OCI-LY1 (cell line): ENCODE results near the gene SLC24A3.

Source experiments
- H2AFZ ChIP-seq: fragments of 200-600 bp; sonication (generic), shearing (Covaris generic); 2 replicates; pipeline ENCODE4 v1.6.0; 2014; ENCODE audit warnings: antibody characterized with exemption, mild to moderate bottlenecking, low read length
- H3F3A ChIP-seq: fragments of 200-600 bp; sonication (generic), shearing (Covaris generic); 2 replicates; pipeline ENCODE4 v1.6.0; 2014; ENCODE audit warnings: mild to moderate bottlenecking, antibody characterized with exemption, low read length, moderate library complexity; ENCODE audit not compliant: insufficient read depth
- H3K27ac ChIP-seq: fragments of 200-600 bp; sonication (generic); 2 replicates; pipeline ENCODE4 v1.5.1; 2014; ENCODE audit warnings: low read length, mixed run types, mild to moderate bottlenecking, low read depth; ENCODE audit not compliant: poor library complexity, severe bottlenecking
- H3K27me3 ChIP-seq: fragments of 200-600 bp; sonication (generic); 2 replicates; pipeline ENCODE4 v1.6.0; 2014; ENCODE audit warnings: antibody characterized with exemption, mild to moderate bottlenecking, low read length, moderate library complexity; ENCODE audit not compliant: insufficient read depth
- H3K36me3 ChIP-seq: fragments of 200-600 bp; sonication (generic); 2 replicates; pipeline ENCODE4 v1.6.1; 2014; ENCODE audit warnings: mild to moderate bottlenecking, antibody characterized with exemption, low read length, moderate library complexity, mixed read lengths; ENCODE audit not compliant: insufficient read depth
- H3K4me1 ChIP-seq: fragments of 200-600 bp; sonication (generic); 2 replicates; pipeline ENCODE4 v1.5.1; 2014; ENCODE audit warnings: mild to moderate bottlenecking, low read length, moderate library complexity; ENCODE audit not compliant: insufficient read depth, severe bottlenecking
- H3K4me2 ChIP-seq: fragments of 200-600 bp; sonication (generic), shearing (Covaris generic); 2 replicates; pipeline ENCODE4 v1.6.1; 2014; ENCODE audit warnings: low read length
- H3K4me3 ChIP-seq: fragments of 200-600 bp; sonication (generic); 2 replicates; pipeline ENCODE4 v1.5.1; 2014; ENCODE audit warnings: low read length, low read depth, mild to moderate bottlenecking, mixed read lengths; ENCODE audit not compliant: poor library complexity, severe bottlenecking
- H3K79me2 ChIP-seq: fragments of 200-600 bp; shearing (Covaris generic); 2 replicates; pipeline ENCODE4 v1.6.1; 2016; ENCODE audit warnings: mixed run types, low read length, mixed read lengths; ENCODE audit not compliant: insufficient read depth
- H3K9ac ChIP-seq: fragments of 200-600 bp; sonication (generic), shearing (Covaris generic); 2 replicates; pipeline ENCODE4 v1.6.1; 2014; ENCODE audit warnings: mild to moderate bottlenecking, low read length, mixed read lengths
- H3K9me2 ChIP-seq: fragments of 200-600 bp; sonication (generic), shearing (Covaris generic); 2 replicates; pipeline ENCODE4 v1.6.1; 2014; ENCODE audit warnings: low read depth, mild to moderate bottlenecking, low read length, mixed read lengths
- H3K9me3 ChIP-seq: fragments of 200-600 bp; shearing (Covaris generic); 2 replicates; pipeline ENCODE4 v1.6.1; 2014; ENCODE audit warnings: low read length, mixed read lengths
- H4K20me1 ChIP-seq: fragments of 200-600 bp; sonication (generic), shearing (Covaris generic); 2 replicates; pipeline ENCODE4 v1.6.0; 2016; ENCODE audit warnings: mild to moderate bottlenecking, low read length; ENCODE audit not compliant: insufficient read depth
- EZH2 ChIP-seq: fragments of 200-600 bp; sonication (generic), shearing (Covaris generic); IDR thresholded peaks from 2 replicates; pipeline ENCODE4 v1.8.0; 2017; ENCODE audit warnings: borderline replicate concordance, mixed run types, mild to moderate bottlenecking, antibody characterized with exemption, low read length, moderate library complexity, mixed read lengths
- TF ChIP-seq, protein P1 (sequence below): fragments of 200-600 bp; sonication (generic), shearing (Covaris generic); IDR thresholded peaks from 2 replicates; pipeline ENCODE4 v1.5.1; 2017; ENCODE audit warnings: mild to moderate bottlenecking, antibody characterized with exemption, low read length, moderate library complexity, mixed read lengths

The SLC24A3 gene

DNA sequence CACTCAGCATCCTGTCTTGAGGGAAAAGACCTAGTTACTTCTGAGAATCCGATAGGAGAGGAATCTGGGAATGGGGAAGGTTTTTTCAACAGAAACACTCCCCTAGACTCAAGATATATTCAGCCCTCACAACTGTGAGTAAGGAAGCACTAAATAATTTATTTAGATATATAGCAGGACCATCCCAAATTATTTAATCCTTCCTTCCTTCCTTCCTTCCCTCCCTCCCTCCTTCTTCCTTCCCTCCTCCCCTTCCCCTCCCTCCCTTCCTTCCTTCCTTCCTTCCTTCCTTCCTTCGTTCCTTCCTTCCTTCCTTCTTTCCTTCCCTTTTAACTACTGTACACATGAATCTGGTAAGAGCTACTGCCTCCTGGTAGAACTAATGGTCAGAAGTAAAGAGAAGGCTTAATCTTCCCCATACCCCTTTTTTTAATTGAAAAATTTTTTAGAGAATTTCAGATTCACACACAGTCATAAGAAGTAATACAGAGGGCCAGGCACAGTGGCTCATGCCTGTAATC lies 10.1 kb downstream of the SLC24A3 start:
- H3K27ac ChIP-seq: no peak overlapping the region
- H2AFZ ChIP-seq: no peak overlapping the region
- H3K9me2 ChIP-seq: no peaks in the 10 kb centered on the region
- H3K4me3 ChIP-seq: no peak overlapping the region
- no peaks in the 10 kb centered on the region for H3K4me1 ChIP-seq
- no peak overlapping the region for H3K4me2 ChIP-seq
- no peaks in the 10 kb centered on the region for H3K36me3 ChIP-seq
- no peaks in the 10 kb centered on the region for H3F3A ChIP-seq
- no peaks in the 10 kb centered on the region for H3K9me3 ChIP-seq
- no peak overlapping the region for H3K9ac ChIP-seq
- H3K27me3 ChIP-seq: no peaks in the 10 kb centered on the region
- no peak for TF ChIP-seq EZH2
- no peaks in the 10 kb centered on the region for H3K79me2 ChIP-seq
- no peaks in the 10 kb centered on the region for H4K20me1 ChIP-seq

DNA sequence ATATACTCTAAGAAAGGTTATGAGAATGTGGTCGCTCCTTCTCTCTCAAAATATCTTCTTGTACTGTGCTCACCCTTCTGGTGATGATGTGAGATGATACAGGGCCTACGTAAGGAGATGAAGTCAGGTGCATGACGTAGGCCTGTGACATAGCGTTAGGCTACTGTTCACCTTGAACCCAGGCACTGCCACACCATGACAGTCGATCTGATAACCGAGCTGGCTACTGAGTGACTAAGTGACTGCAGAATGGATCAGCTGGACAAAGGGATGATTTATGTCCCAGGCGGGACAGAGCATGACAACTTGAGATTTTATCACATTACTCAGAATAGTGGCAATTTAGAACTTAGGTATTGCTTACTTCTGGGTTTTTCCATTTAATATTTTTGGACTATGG lies 11.2 kb downstream of the SLC24A3 start:
- Histone ChIP-seq H2AFZ (no peak overlapping the region), H3K36me3 (no peaks in the 10 kb centered on the region), H3K4me2 (no peak overlapping the region), H3K79me2 (no peaks in the 10 kb centered on the region), H4K20me1 (no peaks in the 10 kb centered on the region), H3K27ac (no peak overlapping the region), H3K9me3 (no peaks in the 10 kb centered on the region), H3K9ac (no peak overlapping the region), H3K27me3 (no peaks in the 10 kb centered on the region), H3F3A (no peaks in the 10 kb centered on the region), H3K9me2 (no peaks in the 10 kb centered on the region), H3K4me1 (no peaks in the 10 kb centered on the region), H3K4me3 (no peak overlapping the region)
- TF ChIP-seq, protein P1, sequence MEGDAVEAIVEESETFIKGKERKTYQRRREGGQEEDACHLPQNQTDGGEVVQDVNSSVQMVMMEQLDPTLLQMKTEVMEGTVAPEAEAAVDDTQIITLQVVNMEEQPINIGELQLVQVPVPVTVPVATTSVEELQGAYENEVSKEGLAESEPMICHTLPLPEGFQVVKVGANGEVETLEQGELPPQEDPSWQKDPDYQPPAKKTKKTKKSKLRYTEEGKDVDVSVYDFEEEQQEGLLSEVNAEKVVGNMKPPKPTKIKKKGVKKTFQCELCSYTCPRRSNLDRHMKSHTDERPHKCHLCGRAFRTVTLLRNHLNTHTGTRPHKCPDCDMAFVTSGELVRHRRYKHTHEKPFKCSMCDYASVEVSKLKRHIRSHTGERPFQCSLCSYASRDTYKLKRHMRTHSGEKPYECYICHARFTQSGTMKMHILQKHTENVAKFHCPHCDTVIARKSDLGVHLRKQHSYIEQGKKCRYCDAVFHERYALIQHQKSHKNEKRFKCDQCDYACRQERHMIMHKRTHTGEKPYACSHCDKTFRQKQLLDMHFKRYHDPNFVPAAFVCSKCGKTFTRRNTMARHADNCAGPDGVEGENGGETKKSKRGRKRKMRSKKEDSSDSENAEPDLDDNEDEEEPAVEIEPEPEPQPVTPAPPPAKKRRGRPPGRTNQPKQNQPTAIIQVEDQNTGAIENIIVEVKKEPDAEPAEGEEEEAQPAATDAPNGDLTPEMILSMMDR: no peak
- no peak for TF ChIP-seq EZH2

DNA sequence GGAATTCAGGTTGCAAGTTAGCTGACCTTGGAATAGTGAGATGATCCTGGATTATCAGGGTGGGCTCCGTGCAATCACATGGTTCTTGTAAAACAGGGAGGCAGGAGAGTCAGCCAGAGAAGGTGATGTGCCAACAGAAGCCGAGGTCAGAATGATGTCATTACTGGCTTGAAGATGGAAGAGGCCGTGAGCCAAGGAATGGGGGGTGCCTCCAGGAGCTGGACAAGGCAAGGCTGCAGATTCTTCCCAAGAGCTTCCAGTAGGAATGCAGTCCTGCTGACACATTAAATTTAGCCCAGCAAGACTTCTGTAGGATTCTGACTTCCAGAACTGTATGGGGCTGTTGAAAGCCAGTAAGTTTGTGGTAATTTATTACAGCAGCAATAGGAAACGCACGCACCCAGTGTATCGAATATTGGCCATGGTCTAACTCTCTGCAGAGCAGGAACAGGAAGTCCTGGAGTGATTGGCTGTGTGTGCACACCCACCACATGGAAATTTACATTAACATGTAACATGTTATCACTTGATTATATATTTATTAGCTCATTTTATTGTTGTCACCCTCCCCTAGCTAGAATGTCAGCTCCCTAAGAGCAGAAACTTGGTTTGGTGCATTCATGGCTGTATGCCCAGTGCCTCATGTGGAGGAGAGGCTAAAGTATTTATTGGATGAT lies 19.1 kb downstream of the SLC24A3 start:
- H3K4me3 ChIP-seq: no peak overlapping the region
- no peaks in the 10 kb centered on the region for H3K9me2 ChIP-seq
- no peak overlapping the region for H2AFZ ChIP-seq
- H3K27ac ChIP-seq: no peak overlapping the region
- no peaks in the 10 kb centered on the region for H3K36me3 ChIP-seq
- no peaks in the 10 kb centered on the region for H3K27me3 ChIP-seq
- no peak overlapping the region for H3K4me2 ChIP-seq
- no peaks in the 10 kb centered on the region for H4K20me1 ChIP-seq
- H3K9ac ChIP-seq: no peak overlapping the region
- no peaks in the 10 kb centered on the region for H3K79me2 ChIP-seq
- no peaks in the 10 kb centered on the region for H3K4me1 ChIP-seq
- no peak for TF ChIP-seq EZH2
- TF ChIP-seq, protein P1: no peak
- no peaks in the 10 kb centered on the region for H3F3A ChIP-seq
- no peaks in the 10 kb centered on the region for H3K9me3 ChIP-seq
